Neural crest cell (in vitro differentiated cells): ENCODE data around the gene IFT80. TPM values are rescaled to one million over a fixed set of nuclear protein-coding genes. Genes with fewer than 3 reads are reported as not detected.

Experiments
- DNase-seq: peaks from one replicate; pipeline ENCODE4 v3.0.0; 2021; ENCODE audit warnings: low read depth, mixed read lengths, low spot score
- H3K27ac Mint-ChIP-seq: one replicate; pipeline ENCODE4 v1.8.0; 2021; ENCODE audit warnings: mild to moderate bottlenecking, mixed read lengths; ENCODE audit not compliant: unreplicated experiment
- H3K27me3 Mint-ChIP-seq: 2 replicates; pipeline ENCODE4 v1.8.0; 2021; ENCODE audit warnings: low read depth, mild to moderate bottlenecking, mixed read lengths
- H3K36me3 Mint-ChIP-seq: 2 replicates; pipeline ENCODE4 v1.8.0; 2021; ENCODE audit warnings: low read depth, mild to moderate bottlenecking, mixed read lengths
- H3K4me1 Mint-ChIP-seq: 2 replicates; pipeline ENCODE4 v1.8.0; 2021; ENCODE audit warnings: mixed read lengths
- H3K4me3 Mint-ChIP-seq: one replicate; pipeline ENCODE4 v1.8.0; 2021; ENCODE audit warnings: mild to moderate bottlenecking, mixed read lengths
- H3K9me3 Mint-ChIP-seq: 2 replicates; pipeline ENCODE4 v1.8.0; 2021; ENCODE audit warnings: mixed read lengths
- total RNA-seq: library from RNA; stranded (reverse); gene quantifications from 2 replicates; pipeline ENCODE4 v1.2.1, GENCODE V29; 2021
- TF ChIP-seq, protein P1 (sequence below): fragments of 200-600 bp; sonication (generic); conservative IDR thresholded peaks from 2 replicates; pipeline ENCODE4 v1.5.0; 2021; ENCODE audit warnings: antibody characterized with exemption, mild to moderate bottlenecking

Gene IFT80
- total RNA-seq, 1 donor from 2014 or later, result 38.4 TPM

DNA sequence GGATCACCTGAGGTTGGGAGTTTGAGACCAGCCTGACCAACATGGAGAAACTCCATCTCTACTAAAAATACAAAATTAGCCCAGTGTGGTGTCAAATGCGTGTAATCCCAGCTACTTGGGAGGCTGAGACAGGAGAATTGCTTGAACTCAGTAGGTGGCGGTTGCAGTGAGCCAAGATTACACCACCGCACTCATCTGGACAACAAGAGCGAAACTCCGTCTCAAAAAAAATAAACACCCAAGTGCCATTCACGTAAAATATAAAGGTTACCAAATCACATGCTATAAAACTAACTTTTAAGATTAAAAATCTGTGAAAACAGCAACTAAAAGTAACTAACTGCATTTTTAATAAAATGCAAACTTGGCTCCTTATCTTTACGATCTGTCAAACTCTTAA lies 41.7 kb upstream of the IFT80 start:
- no peak overlapping the region for H3K27ac Mint-ChIP-seq

DNA sequence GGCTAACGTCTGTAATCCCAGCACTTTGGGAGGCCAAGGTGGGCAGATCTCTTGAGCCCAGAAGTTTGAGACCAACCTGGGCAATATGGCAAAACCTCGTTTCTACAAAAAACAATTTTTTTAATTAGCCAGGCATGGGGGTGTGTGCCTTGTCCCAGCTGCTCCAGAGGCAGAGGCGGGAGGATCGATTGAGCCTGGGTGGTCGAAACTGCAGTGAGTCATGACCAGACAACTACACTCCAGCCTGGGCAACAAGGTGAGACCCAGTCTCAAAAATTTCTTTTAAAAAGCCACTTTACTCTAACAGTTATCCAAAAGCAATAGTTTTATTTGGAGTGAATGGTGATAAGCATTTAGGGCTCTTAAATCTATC lies 38.0 kb upstream of the IFT80 start:
- no peak for DNase-seq
- TF ChIP-seq, protein P1, sequence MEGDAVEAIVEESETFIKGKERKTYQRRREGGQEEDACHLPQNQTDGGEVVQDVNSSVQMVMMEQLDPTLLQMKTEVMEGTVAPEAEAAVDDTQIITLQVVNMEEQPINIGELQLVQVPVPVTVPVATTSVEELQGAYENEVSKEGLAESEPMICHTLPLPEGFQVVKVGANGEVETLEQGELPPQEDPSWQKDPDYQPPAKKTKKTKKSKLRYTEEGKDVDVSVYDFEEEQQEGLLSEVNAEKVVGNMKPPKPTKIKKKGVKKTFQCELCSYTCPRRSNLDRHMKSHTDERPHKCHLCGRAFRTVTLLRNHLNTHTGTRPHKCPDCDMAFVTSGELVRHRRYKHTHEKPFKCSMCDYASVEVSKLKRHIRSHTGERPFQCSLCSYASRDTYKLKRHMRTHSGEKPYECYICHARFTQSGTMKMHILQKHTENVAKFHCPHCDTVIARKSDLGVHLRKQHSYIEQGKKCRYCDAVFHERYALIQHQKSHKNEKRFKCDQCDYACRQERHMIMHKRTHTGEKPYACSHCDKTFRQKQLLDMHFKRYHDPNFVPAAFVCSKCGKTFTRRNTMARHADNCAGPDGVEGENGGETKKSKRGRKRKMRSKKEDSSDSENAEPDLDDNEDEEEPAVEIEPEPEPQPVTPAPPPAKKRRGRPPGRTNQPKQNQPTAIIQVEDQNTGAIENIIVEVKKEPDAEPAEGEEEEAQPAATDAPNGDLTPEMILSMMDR, result no peak
- H3K27ac Mint-ChIP-seq, result no peak overlapping the region
- no peak overlapping the region for H3K4me3 Mint-ChIP-seq
- no peaks in the 10 kb centered on the region for H3K9me3 Mint-ChIP-seq
- H3K4me1 Mint-ChIP-seq, result peaks cover 6% of the 10 kb centered on the region
- H3K27me3 Mint-ChIP-seq, result no peaks in the 10 kb centered on the region
- H3K36me3 Mint-ChIP-seq, result peaks cover 42% of the 10 kb centered on the region

More for the DNA sequence above, 41.7 kb upstream of the IFT80 start:
- TF ChIP-seq, protein P1, result no peak
- Mint-ChIP-seq H3K4me3 (no peak overlapping the region), H3K27me3 (no peaks in the 10 kb centered on the region), H3K9me3 (no peaks in the 10 kb centered on the region), H3K36me3 (peaks cover 62% of the 10 kb centered on the region), H3K4me1 (peaks cover 10% of the 10 kb centered on the region)
- no peak for DNase-seq

DNA sequence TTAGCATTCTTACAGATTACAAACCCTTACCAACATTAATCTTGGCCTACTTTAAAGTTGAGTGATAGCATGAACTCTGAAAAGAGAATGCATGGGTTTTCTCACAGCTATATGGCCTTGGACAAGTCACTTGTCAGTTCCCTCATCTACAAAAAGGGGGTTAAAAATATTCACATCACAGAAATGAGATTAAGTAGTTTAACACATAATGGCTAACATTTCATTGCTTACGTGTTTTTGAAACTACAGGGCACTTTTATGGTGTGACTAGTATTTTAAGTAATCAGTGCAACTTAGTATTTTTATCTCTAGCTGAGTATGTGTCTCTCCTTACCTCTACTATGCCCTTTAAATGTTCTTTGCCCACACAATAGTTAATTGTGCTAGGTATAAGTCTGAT lies 36.7 kb upstream of the IFT80 start:
- no peaks in the 10 kb centered on the region for H3K27me3 Mint-ChIP-seq
- TF ChIP-seq, protein P1, result no peak
- no peak overlapping the region for H3K27ac Mint-ChIP-seq
- peaks cover 39% of the 10 kb centered on the region for H3K36me3 Mint-ChIP-seq
- no peak for DNase-seq
- no peak overlapping the region for H3K4me3 Mint-ChIP-seq
- H3K9me3 Mint-ChIP-seq, result no peaks in the 10 kb centered on the region
- H3K4me1 Mint-ChIP-seq, result peaks cover 6% of the 10 kb centered on the region

DNA sequence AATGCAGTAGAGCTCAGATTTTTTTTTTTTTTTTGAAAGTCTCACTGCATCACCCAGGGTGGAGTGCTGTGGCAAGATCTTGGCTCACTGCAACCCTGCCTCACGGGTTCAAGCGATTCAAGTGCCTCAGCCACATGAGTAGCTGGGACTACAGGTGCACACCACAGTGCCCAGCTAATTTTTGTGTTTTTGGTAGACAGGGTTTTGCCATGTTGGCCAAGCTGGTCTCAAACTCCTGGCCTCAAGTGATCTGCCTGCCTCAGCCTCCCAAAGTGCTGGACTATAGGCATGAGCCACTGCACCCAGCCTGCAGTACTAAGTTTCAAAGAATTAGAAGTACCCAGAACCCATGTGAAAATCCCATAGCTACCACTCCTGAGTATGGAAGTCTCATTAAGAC lies 36.1 kb upstream of the IFT80 start:
- H3K27ac Mint-ChIP-seq, result no peak overlapping the region
- TF ChIP-seq, protein P1, result no peak
- H3K4me3 Mint-ChIP-seq, result no peak overlapping the region
- H3K9me3 Mint-ChIP-seq, result no peaks in the 10 kb centered on the region
- no peaks in the 10 kb centered on the region for H3K27me3 Mint-ChIP-seq
- no peak for DNase-seq
- H3K4me1 Mint-ChIP-seq, result peaks cover 6% of the 10 kb centered on the region
- peaks cover 35% of the 10 kb centered on the region for H3K36me3 Mint-ChIP-seq

DNA sequence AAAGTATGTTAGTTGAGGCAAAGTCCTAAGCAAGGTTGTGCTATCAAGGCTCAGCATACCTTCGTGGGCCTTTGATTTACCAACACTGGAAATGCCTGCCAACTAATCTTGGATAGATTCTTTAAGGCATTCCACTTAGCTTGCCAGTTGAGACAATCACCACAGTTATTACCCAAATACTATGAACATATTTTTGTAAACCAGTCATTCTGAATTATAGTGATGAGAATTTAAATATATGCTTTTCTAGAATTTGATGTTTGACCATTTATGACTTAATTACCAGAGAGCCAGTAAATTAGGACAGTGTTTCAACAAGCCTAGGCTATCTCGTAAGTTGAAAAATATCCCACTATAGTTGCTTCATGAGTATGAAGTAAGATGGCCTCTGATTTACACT lies 35.0 kb upstream of the IFT80 start:
- Mint-ChIP-seq H3K9me3 (no peaks in the 10 kb centered on the region), H3K4me1 (peaks cover 6% of the 10 kb centered on the region), H3K36me3 (peaks cover 28% of the 10 kb centered on the region), H3K27ac (no peak overlapping the region), H3K4me3 (no peak overlapping the region), H3K27me3 (no peaks in the 10 kb centered on the region)
- TF ChIP-seq, protein P1, result no peak
- no peak for DNase-seq
